ENCODE results near the gene SH3RF3.
"Not testable (repeated sequence)": the region's sequence is repeated elsewhere in the genome, so short reads cannot be mapped to it uniquely, and the experiment has no call there.

The SH3RF3 gene

DNA sequence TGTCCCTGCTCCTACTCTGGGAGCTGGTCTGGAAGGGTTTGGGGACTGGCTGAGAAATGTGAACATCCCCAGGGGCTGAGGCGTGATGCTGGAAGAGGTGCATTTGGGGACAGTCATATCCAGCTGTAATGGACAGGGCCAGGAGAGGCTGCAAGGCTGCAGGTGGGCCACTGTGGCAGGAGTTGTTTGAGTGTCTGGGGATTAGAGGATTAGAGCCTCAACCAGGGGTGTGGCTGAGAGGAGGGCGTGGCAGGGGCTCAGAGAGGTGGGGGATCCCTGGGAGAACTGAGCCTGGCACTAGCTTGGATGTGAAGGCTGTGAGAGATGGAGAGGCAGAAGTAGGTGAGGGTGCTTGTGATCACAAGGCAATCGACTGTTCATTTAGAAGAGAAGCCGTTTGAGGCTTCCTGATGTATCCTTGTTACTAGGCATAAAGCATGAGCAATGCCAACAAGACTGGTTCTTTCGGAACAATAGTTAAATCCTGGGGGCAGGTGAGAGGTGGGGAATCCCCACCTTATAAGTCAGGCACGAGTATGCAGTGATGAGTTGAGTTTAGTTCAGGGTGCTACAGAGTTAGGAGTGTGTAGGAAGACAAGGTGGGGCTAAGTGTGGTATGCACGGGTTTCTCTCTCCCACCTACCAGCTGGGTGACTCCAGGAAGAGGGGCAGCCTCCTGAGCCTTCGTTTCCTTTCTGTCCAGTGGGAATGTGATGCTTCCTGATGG, 31.9 kb downstream of the SH3RF3 start:
- no peak for DNase-seq

DNA sequence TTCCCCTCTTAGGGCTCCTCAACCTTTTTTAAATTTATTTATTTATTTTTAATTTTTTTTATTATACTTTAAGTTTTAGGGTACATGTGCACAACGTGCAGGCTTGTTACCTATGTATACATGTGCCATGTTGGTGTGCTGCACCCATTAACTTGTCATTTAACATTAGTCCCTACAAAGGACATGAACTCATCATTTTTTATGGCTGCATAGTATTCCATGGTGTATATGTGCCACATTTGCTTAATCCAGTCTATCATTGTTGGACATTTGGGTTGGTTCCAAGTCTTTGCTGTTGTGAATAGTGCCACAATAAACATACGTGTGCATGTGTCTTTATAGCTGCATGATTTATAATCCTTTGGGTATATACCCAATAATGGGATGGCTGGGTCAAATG, 33.4 kb downstream of the SH3RF3 start:
- not testable (repeated sequence) for DNase-seq

DNA sequence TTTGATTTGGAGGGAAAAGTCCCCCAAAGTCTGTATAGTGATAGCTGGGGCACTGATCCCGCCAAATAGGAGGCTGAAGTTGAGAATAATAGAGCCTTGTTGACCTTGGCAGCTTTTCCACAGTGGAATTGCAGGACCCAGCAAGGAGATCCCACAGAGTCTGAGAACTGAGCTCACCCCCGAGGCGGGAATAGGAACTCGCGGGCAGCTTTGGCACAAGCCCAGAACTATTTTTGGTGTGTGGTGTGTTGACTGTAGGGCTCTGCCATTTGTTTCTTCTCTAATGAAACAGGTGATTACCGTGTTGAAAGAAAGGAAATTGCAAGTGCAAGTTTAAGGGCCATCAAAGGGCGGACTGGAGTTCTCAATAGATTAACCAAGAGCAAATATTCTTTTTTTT, 34.0 kb downstream of the SH3RF3 start:
- no peak for DNase-seq

DNA sequence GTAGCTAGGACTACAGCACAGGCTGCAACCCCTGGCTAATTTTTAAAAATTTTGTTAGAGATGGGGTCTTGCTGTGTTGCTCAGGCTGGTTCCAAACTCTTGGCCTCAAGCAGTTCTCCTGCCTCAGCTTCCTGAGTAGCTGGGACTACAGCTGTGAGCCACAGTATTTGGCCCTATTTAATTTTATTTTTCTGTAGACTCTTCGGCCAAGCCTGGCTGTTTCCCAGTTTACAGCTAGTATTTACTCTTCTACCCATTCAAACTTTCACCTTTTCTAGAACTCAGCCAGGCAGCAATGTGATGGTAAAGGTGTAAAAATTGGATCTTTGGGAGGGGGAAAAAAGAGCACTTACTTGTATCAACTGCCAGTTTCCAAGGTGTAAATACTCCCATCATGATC, 35.3 kb downstream of the SH3RF3 start:
- no peak for DNase-seq

DNA sequence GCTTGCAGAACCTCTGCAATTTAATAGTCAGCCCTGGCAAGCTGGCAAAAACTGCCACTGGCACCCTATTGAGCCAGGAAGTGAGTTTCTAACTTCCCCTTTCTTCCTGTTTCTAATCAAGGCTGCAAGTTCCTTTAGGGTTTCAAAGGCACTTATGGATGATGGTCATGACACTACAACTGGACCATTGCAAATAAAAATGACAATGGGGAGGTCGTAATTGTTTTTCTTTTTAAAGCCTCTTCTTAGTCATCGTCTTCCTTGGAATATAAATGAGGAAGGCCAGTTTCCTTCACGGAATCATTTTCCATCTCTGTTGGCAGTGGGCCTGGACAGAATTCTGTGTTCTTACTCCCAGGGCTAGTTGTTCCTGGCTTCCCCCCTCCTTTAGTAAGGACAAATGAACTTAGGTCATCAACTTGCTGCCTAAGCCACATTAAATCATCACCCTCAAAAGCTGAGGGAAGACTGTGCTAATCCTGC, 35.8 kb downstream of the SH3RF3 start:
- DNase-seq = no peak

DNA sequence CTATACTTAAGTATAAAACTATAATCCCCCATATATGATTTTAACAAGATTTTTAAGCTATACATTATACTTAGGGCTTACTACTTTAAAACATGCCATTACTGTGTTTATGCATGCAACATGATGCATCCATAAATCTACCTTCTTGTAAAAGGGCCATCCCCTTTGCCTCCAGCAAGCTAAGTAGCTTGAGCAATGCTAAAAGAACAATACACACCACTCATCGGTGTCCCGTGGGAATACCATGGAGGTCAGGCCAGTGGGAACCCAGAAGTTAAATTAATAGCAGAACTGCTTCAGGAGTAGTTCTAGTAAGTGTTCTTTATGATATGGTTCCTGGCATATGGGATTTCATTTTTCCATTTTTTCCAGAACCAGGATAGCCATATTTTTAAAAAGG, 37.8 kb downstream of the SH3RF3 start:
- DNase-seq = no peak

DNA sequence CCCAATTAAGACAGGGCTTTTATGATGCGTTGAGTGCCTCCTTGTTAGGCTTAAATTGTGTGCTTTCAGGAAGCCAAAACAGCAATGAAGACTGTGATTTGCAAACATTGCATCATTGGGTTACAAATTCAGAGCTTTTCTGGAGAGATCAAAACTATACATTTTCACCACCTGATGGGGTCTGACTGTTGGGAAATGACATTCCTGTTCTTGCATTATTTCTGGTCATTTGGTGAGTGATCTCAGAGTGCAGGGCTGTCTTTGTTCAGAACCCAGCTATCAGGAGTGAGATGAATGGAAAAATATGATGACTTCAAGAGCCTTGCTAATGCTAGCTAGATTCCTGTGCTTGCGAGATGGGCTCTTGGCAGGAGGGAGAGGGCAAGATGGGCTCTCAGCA, 39.1 kb downstream of the SH3RF3 start:
- DNase-seq = no peak

DNA sequence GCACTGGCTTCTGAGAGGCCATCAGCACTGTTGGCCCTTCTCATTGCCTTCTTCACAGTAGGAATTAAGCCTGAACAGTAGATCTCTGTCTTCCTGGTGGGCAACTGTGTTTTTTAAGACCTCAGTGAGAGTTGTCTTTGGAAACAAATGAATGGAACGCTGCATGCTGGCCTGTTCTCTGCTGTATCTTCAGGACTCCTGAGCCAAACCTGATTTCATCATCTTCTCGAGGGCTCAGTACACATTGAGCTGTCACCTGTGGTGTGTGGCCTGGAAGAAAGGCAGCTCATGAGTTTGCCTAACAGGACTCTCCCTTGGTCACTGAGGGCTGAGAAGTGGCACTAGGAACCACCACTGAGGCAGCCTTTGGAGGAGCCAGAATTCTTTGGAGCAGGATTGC, 39.7 kb downstream of the SH3RF3 start:
- no peak for DNase-seq

DNA sequence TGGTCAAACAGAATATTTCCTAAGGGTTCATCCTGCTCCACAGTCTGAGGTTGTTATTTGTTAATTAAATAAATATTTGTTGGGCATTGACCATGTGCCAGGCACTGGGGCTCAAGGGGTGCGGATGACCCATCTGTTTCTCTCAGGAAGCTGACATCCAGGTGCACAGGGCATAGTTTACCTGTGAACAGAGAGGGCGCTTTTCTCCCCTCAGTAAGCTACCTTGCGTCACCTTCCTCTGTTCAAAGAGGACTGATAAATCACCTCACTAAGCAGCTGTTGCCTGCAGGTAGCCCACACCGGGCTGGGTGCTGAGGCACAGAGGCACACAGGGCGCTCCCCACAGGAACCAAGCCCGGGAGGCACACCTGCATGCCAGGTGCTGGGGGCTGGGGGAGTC, 41.6 kb downstream of the SH3RF3 start:
- DNase-seq = no peak

DNA sequence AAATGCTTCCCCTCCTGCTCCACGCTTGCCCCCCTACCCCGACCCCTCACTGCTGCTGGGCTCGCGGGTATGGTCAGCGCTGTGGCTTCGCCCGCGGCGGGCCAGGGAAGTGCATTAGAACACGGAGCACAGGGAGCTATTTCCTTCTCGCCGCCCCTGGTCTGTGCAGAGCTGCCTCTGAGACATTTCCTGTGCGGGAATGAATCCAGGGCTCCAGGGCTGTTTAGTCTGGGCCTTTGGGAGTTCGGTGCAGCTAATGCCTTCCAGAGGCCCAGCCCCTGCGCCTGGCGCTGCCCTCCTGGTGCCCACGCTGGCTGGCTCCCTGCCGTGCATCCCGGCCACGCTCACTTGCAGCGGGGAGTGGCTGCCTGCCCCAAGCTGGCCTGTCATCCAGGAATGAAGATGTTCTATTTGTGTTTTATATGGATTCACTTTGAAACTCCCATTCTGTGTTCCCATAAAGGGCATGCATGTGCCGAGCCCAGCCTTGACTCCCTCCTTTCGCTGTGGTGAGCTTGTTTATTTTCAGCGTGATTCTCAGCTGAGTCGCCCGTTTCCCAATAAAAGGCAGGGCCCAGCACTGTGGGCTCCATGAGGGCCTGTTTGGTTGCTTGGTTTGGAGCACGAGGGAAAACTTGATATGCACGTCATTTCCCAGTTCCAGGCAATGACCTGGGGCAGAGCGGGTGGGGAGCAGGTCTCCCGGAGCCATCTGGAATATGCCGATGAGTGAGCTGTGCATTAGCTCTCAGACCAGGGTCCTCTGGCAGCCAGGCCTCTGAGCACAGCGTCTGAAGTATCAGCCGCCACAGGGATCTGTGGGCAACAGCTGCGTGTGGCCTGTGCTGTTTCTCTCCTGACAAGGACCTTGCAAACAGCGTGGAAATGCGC, 42.7 kb downstream of the SH3RF3 start:
- no peak for DNase-seq

DNA sequence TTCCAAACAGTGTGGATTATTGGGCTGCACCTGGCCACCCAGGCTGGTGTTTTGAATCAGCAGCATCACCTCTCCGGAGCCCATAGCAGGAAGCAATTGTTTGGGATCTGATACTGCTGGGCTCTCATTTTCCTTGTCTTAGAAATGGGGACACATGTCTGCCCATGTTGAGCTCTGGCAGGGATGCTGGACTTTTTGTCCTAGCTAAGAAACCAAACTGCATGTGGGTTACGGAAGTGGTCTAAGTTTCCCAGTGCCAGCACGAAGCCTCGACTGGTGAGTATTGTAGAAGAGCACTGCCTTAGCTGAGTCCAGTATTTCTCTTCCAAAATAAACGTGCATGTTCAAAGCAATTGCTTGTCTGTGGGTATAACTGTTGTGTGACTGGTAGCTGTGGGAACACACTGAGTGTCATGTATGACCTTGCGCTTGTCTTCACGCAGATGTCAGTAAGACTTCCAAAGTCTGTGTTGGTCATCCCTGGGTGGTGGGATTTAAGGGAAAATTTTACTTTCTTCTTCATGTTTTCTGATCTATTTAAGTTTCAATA, 43.6 kb downstream of the SH3RF3 start:
- no peak for DNase-seq

DNA sequence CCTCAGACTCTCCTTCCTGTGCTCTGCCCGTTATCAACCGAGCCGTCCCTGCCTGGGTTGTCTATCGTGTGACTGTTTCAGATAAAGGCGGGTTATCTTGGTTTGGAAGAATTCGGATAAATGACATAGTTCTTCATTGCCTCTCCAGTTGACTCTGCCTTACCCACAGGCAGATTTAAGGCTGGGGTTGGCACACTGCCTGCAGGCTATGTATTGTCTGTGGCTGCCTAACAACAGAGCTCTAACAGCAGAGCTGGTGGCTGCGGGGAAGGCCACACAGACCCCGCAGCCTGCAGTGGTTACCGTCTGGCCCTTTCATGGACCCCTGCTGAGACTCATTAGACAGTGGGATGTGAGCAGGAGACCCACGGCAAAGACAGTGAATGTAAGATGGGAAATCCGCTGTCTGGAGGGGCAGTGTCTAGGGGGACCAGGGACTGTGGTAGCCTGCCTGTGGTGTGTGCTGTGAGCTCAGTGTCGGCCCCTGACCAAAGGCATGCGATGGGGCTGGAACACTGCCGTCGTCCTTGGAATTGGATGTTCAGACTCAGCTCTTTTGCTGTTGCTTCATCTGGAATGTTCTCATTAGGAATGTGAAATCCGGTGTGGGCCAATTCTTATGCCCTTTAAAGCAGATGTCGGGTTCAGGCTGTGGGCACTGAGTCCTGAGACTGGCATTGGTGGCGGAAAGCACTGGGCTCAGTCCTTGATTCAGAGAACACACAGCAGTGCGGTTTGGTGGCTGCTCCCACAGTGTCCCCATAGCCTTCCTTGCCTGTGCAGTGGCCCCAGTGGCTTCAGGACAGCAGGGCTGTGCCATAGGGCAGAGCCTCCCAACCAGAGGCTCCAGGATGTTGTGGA, 44.5 kb downstream of the SH3RF3 start:
- DNase-seq = no peak

DNA sequence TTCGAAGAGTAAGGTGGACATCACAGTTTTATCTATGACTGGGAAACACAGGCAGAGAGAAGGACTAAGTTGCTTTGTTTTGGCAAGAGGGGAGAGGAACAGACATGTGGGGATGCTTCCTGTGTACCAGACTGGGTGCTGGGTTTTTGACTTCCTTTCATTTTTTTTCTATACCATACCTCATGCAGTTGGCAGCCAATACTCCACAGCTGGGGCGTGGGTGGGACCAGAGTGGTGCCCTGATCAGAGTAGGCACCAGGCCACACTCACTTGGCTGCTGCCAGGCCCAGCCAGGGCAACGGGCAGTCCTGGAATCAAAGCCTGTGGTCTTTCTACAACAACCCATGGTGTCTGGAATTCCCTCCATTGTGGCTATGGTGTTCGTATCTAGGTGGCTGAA, 45.2 kb downstream of the SH3RF3 start:
- DNase-seq = no peak

DNA sequence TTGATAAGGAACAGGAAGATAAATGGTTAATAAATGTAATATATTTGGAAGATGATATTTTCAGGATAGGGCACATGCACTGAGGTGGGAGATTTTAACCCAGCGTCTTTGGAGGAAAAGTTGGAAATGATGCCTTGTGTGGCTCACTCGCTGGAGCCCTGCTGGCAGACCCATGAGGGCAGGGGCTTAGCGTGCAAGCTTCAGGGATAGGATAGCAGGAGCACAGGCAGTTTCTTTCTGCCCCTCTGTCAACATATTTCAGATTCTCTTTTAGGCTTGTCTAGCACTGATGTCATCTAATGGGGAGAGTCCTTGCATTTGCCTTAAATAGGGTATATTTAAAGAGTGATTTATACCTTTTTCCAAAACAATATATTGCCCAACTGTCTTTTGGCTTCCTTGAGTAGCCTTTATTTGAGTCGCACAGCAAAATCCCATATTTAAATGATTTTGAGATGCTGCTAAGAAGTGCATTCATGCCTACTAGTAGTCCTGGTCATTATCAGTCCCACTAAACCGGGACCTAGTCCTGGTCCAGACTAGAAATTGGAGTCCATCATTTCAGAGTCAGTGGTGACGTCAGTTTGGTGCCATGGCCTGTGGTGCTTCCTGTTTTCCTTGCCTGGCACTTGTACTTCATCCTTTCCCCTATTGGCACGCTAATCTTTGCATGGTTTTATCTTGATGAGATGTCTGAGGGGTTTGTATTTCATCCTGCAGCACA, 45.8 kb downstream of the SH3RF3 start:
- DNase-seq = no peak

DNA sequence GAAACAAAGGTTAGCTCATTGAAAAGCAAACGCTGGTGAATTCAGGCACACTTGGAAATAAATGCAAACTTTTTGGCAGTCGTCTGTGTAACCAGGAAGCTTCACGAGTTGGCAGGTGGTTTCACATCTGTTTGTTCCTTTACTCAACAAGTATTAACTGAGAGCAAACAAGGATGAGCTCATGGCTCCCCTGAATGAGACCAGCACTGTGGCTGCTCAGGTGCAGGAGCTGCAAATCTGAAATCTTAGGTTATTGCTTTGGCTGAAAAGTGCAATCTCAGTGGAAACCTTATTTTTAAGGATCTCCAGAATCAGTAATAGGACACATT, 46.3 kb downstream of the SH3RF3 start:
- no peak for DNase-seq

DNA sequence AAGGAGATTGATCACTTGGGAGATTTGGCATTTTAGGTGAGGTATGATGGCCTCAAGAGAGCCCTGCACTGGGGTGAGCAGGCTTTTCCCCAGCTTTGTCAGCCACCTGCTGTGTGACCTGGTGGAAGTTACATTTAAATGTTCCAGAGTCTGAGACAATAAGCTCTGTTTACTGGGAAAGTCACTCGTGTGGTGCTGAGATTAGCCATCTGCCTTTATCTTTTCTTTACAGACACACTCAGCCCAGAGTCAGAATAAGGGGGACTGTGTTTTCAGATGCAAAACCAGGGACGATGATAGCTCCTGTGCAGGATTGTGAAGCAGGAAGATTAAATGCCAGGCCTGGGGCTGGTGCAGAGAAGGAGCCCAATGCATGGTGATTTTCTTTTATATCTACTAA, 47.9 kb downstream of the SH3RF3 start:
- no peak for DNase-seq

DNA sequence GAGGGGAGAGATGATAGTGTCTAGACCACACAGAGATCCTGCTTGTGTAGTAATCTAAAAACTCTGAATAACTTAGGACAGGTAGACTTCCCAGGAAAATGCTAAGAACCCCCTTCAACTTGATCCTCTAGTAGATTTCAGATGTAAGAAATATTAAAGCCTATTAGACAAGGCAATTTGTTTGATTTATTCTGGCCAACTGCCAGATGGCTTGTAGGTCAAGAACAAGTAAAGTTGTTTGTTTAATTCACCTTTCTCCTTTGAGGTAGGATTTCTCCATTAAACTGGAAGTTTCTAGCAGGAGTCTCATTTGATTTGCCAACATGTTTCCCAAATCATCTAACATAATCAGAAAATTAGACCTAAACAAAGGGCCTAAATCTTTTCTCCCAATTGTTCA, 48.6 kb downstream of the SH3RF3 start:
- no peak for DNase-seq

DNA sequence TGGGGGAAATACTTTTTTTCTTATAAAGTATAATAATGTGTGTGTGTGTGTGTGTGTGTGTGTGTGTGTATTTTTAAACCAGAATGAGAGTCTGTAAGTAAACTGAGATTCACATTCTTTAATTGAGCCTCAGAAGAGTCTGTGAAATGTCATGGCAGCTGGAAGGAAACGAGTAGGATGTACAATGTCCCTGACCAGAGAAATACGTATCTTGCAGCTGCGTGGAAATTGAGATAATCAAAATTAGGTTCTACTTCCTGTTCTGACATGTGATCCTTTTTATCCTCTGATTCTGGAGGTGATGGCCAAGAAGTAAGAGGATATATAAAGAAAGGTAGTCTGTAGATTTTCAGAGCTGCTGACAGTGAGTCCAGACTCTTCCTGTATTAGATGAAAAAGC, 50.0 kb downstream of the SH3RF3 start:
- no peak for DNase-seq

DNA sequence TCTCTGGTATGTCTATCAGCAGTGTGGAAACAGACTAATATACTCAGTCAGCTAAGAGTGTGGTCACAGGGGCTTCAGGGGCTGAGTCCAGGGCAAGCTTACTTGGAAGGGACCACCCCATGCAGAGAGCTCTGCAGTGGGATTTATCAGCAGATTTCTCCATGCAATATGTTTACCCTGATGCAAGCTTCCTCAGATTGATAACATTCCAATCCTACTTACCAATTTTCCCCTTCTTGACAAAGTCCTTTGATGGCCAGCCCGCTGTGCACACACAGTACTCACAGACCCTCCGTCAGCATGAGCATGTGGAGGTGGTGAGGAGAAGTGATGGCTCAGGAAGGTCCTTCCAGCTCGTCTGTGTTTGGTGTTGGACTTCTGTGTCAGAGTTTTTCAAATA, 51.8 kb downstream of the SH3RF3 start:
- DNase-seq = no peak

DNA sequence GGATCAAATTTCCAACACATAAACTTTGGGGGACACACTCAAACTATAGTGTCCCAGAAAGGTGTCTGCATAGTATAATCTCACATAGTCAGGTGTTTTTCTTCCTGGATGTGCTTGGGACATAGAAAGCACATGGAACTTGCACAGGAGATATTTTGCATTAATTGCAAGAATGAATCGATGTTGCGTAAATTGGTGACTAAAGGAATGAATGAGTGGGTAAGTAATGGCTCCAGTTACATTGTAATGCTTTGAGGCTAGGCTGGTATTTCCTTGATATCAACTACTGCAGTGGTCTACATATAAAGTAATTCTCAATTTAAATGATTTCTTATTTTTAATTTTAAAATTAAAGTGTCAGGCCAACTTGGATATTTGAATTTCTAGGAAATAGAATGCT, 53.4 kb downstream of the SH3RF3 start:
- DNase-seq = no peak

DNA sequence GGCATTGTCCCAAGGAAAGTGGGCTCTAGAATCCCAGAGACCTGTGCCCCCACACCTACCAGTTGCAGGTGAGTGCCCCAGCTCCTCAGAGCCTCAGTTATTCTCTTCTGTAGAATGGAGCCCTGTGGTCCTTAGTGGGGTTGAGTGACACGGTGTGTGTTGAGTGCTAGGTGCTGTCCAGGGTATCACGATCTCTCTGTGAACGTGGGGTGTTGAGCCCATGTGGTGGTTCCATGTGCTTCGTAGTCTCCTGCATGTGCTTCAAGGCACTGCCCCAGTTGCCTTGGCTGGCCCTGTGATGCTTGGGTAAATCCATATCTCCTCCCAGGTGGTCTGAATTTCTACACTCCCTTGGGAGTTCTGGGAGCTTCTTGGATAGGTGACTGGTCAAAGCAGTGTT, 54.9 kb downstream of the SH3RF3 start:
- DNase-seq = no peak

DNA sequence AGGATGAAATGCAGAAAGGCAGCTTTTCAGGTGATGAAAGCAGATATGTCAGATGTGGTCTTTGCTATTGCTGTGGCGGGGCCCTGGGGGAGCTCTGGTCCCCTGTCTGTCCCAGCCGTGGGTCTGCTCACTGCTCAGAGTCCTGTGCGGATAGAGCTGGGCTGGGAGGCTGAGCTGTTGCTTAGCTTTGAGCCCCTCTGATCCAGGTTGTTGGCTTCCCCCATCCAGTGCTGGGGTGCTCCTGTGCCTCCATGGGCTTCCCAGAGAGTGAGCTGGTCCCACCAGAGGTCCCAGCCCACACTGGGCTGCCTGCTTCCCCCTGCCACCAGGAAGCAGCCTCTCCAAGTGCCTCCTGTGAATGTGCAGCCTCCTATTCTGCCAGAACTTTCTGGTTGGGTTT, 55.4 kb downstream of the SH3RF3 start:
- no peak for DNase-seq

DNA sequence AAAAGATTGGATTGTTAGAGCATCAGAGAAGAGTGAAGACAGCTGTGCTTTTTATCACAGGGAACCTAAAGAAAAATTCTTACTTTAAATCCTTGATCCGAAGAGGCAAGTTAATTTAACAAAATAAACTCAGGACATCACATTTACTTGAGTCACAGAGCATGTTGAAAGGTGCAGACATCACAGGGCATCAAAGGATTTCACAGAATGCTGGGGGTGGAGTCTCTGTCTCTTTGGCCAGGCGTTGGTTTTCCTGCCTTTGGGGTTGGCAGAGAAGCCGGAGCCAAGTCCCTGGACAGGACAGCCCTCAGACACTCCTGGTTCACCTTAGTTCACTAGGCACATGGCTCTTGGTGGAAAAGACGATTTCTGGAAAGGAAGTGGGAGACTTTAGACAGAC, 56.3 kb downstream of the SH3RF3 start:
- DNase-seq = no peak
